Astrocyte (in vitro differentiated cells and primary cell): ENCODE measurements around the gene ATP10B.
"Not testable (repeated sequence)": the region's sequence is repeated elsewhere in the genome, so short reads cannot be mapped to it uniquely, and the experiment has no call there.

Experiments
- EZH2 ChIP-seq: IDR thresholded peaks from 2 replicates; pipeline ENCODE4 v1.6.1; 2012; ENCODE audit warnings: mild to moderate bottlenecking, low read length, inconsistent platforms; ENCODE audit not compliant: insufficient read depth
- TF ChIP-seq, protein P1 (sequence below): IDR thresholded peaks from 2 replicates; pipeline ENCODE4 v1.5.1; 2011; ENCODE audit warnings: low read depth, mild to moderate bottlenecking, inconsistent platforms, low read length, moderate library complexity; ENCODE audit not compliant: insufficient read depth

DNA sequence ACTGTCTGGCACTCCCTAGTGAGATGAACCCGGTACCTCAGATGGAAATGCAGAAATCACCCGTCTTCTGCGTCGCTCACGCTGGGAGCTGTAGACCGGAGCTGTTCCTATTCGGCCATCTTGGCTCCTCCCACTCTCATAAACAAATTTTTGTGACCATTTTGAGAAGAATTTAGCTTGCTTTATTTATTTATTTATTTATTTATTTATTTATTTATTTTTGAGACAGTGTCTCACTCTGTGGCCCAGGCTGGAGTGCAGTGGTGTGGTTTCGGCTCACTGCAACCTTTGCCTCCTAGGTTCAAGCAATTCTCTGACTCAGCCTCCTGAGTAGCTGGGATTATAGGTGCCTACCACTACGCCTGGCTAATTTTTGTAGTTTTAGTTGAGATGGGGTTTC is 136.5 kb downstream of the ATP10B start:
- TF ChIP-seq, protein P1, sequence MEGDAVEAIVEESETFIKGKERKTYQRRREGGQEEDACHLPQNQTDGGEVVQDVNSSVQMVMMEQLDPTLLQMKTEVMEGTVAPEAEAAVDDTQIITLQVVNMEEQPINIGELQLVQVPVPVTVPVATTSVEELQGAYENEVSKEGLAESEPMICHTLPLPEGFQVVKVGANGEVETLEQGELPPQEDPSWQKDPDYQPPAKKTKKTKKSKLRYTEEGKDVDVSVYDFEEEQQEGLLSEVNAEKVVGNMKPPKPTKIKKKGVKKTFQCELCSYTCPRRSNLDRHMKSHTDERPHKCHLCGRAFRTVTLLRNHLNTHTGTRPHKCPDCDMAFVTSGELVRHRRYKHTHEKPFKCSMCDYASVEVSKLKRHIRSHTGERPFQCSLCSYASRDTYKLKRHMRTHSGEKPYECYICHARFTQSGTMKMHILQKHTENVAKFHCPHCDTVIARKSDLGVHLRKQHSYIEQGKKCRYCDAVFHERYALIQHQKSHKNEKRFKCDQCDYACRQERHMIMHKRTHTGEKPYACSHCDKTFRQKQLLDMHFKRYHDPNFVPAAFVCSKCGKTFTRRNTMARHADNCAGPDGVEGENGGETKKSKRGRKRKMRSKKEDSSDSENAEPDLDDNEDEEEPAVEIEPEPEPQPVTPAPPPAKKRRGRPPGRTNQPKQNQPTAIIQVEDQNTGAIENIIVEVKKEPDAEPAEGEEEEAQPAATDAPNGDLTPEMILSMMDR, result not testable (repeated sequence)
- TF ChIP-seq EZH2, result not testable (repeated sequence)
